Measurements from ENCODE around the gene MAN1A2.

The MAN1A2 gene

GRCh38 chr1:117481410-117481809 is 114.2 kb downstream of the MAN1A2 start:
- in situ Hi-C loops (cut with MboI; ENCODE audit: low sequenced_read_pairs), result no loop called here

GRCh38 chr1:117493906-117494305 is 126.7 kb downstream of the MAN1A2 start:
- in situ Hi-C loops (cut with MboI; ENCODE audit: low sequenced_read_pairs), result no loop called here

- in situ Hi-C loops (cut with MboI; ENCODE audit: low sequenced_read_pairs), result no loop called here
Measured at GRCh38 chr1:117495068-117495467, 127.8 kb downstream of the MAN1A2 start.

- in situ Hi-C loops (cut with MboI; ENCODE audit: low sequenced_read_pairs), result no loop called here
Measured at GRCh38 chr1:117499071-117499470, 131.8 kb downstream of the MAN1A2 start.

GRCh38 chr1:117500584-117500983 is 133.3 kb downstream of the MAN1A2 start:
- in situ Hi-C loops (cut with MboI; ENCODE audit: low sequenced_read_pairs), result loop anchor here (25.0 kb wide), 1 partner anchor 262 kb away; no protein-coding TSS in a partner anchor

GRCh38 chr1:117501281-117501680 is 134.0 kb downstream of the MAN1A2 start:
- in situ Hi-C loops (cut with MboI; ENCODE audit: low sequenced_read_pairs), result loop anchor here (25.0 kb wide), 1 partner anchor 261 kb away; no protein-coding TSS in a partner anchor

- in situ Hi-C loops (cut with MboI; ENCODE audit: low sequenced_read_pairs), result loop anchor here (25.0 kb wide), 1 partner anchor 251 kb away; no protein-coding TSS in a partner anchor
Measured at GRCh38 chr1:117511273-117511672, 144.0 kb downstream of the MAN1A2 start.

- in situ Hi-C loops (cut with MboI; ENCODE audit: low sequenced_read_pairs), result loop anchor here (25.0 kb wide), 1 partner anchor 249 kb away; no protein-coding TSS in a partner anchor
Measured at GRCh38 chr1:117512728-117513321, 145.6 kb downstream of the MAN1A2 start.

- in situ Hi-C loops (cut with MboI; ENCODE audit: low sequenced_read_pairs), result loop anchor here (25.0 kb wide), 1 partner anchor 239 kb away; no protein-coding TSS in a partner anchor
Measured at GRCh38 chr1:117523111-117523510, 155.9 kb downstream of the MAN1A2 start.

- in situ Hi-C loops (cut with MboI; ENCODE audit: low sequenced_read_pairs), result no loop called here
Measured at GRCh38 chr1:117527074-117527473, 159.8 kb downstream of the MAN1A2 start.

GRCh38 chr1:117527566-117528102 is 160.4 kb downstream of the MAN1A2 start:
- in situ Hi-C loops (cut with MboI; ENCODE audit: low sequenced_read_pairs), result no loop called here

- in situ Hi-C loops (cut with MboI; ENCODE audit: low sequenced_read_pairs), result loop anchor here (10.0 kb wide), 1 partner anchor 145 kb away; no protein-coding TSS in a partner anchor
Measured at GRCh38 chr1:117529683-117530082, 162.4 kb downstream of the MAN1A2 start.

- in situ Hi-C loops (cut with MboI; ENCODE audit: low sequenced_read_pairs), result loop anchor here (10.0 kb wide), 1 partner anchor 144 kb away; no protein-coding TSS in a partner anchor
Measured at GRCh38 chr1:117531222-117531621, 164.0 kb downstream of the MAN1A2 start.

- in situ Hi-C loops (cut with MboI; ENCODE audit: low sequenced_read_pairs), result loop anchor here (10.0 kb wide), 1 partner anchor 140 kb away; no protein-coding TSS in a partner anchor
Measured at GRCh38 chr1:117534995-117535467, 167.8 kb downstream of the MAN1A2 start.

- in situ Hi-C loops (cut with MboI; ENCODE audit: low sequenced_read_pairs), result loop anchor here (10.0 kb wide), 1 partner anchor 139 kb away; no protein-coding TSS in a partner anchor
Measured at GRCh38 chr1:117535821-117536220, 168.6 kb downstream of the MAN1A2 start.

GRCh38 chr1:117537291-117537920 is 170.2 kb downstream of the MAN1A2 start:
- in situ Hi-C loops (cut with MboI; ENCODE audit: low sequenced_read_pairs), result loop anchor here (10.0 kb wide), 1 partner anchor 137 kb away; no protein-coding TSS in a partner anchor

- in situ Hi-C loops (cut with MboI; ENCODE audit: low sequenced_read_pairs), result no loop called here
Measured at GRCh38 chr1:117540532-117540931, 173.3 kb downstream of the MAN1A2 start.

GRCh38 chr1:117541003-117541402 is 173.8 kb downstream of the MAN1A2 start:
- in situ Hi-C loops (cut with MboI; ENCODE audit: low sequenced_read_pairs), result no loop called here

GRCh38 chr1:117541585-117541984 is 174.3 kb downstream of the MAN1A2 start:
- in situ Hi-C loops (cut with MboI; ENCODE audit: low sequenced_read_pairs), result no loop called here

GRCh38 chr1:117544509-117545109 is 177.4 kb downstream of the MAN1A2 start:
- in situ Hi-C loops (cut with MboI; ENCODE audit: low sequenced_read_pairs), result no loop called here

GRCh38 chr1:117546467-117546866 is 179.2 kb downstream of the MAN1A2 start:
- in situ Hi-C loops (cut with MboI; ENCODE audit: low sequenced_read_pairs), result no loop called here
